Measurements from ENCODE around the gene KMT2D.

Gene KMT2D

GRCh38 chr12:49051777-49052438, 8.7 kb downstream of the KMT2D start:
- no peak for DNase-seq

DNA sequence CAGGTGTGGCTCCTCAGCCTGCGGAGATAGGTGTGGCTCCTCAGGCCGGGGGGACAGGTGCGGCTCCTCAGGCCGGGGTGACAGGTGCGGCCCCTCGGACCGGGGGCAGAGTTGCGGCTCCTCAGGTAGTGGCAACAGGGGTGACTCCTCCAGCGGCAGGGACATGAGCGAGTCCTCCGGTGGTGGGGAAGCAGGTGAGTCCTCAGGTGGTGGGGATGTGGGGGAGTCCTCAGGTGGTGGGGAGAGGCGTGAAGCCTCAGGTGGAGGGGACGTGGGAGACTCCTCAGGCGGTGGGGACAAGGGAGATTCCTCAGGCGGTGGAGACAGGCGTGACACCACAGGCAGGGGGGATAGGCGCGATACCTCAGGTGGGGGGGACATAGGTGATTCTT, 9.2 kb downstream of the KMT2D start:
- DNase-seq, result no peak

DNA sequence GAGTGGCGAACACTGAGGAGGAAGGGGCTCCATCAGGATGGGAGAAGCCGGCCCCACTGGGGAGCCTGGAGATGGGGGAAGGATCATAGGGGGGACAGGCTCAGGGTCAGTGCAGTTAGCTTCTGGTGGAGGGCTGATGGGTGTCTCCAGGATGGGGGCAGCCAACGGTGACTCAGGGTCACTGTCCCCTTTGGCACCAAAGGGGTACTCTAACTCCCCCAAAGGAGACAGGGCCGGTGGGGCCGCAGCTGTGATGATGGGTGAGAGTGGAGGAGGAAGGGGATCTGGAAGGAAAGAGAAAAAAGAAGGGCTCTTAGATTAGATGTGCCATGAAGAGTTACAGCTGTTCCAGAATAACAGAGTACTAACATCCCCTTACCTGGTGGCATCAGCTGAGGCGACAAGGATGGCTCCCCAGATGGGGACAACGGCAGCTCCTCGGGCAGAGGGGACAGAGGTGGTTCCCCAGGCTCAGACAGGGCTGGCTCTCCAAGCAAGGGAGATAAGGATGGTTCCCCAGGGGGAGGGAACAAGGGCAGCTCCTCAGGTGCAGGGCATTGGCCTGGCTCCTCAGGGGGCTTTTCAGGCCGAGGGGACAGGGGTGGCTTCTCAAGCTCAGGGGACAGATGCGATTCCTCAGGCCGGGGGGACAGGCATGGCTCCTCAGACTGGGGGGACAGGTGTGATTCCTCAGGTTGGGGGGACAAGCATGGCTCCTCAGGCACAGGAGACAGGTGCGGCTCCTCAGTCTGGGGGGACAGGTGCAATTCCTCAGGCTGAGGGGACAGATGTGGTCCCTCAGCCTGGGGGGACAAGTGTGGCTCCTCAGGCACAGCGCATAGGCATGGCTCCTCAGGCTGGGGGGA, 9.9 kb downstream of the KMT2D start:
- DNase-seq, result no peak

DNA sequence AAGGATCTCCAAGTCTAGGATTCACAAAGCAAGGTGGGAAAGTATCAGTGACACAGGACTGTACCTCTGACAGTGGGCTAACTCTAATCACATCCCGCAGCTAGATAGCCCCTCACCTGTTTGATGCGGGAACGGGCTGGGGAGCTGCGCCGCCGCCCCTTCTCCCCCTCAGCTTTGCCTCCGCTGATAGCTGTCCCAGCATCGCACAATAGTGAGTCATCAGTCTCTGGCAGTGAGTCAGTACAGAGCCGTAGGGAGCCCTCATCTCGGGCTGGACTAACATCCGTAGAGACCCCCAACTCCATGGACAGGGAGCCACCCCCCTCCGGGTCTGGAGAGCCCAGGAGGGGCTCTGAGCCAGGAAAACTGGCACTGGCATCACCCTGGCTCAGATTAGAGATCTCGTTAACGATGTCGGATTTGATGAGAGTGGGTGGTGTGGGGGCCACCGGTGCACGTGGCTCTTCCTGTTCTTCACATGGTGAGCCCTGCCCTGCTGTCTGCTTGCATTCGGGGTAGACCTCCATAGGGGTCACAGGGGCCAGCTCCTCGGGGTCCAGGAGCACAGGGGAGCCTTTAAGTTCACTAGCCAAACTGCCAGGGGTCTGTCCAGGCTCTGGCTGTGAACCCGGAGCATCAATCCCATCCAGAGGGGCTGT, 10.9 kb downstream of the KMT2D start:
- DNase-seq, result no peak

GRCh38 chr12:49048953-49049352, 11.6 kb downstream of the KMT2D start:
- no peak for DNase-seq

- no peak for DNase-seq
These were observed 14.3 kb downstream of the KMT2D start for GRCh38 chr12:49046129-49046895.

DNA sequence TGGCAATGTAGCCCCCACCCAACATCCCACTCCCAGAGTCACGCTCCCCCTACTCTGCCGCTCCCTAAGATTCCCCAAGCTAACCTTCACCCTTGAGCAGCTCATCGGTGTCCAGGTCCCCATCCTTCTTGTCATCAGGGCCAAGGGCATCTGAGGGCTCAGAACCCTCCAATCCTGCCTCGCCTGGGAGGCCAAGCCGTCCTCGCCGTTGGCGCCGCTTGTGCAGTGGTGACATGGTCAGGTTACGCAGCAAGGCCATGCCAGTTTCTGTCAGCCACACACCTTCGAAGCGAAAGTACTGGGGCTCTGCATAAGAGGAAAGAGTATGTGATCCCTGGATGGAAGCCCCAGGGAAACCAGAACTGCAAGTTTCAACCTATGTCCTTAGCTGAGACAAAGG, 15.9 kb downstream of the KMT2D start:
- DNase-seq, result no peak

DNA sequence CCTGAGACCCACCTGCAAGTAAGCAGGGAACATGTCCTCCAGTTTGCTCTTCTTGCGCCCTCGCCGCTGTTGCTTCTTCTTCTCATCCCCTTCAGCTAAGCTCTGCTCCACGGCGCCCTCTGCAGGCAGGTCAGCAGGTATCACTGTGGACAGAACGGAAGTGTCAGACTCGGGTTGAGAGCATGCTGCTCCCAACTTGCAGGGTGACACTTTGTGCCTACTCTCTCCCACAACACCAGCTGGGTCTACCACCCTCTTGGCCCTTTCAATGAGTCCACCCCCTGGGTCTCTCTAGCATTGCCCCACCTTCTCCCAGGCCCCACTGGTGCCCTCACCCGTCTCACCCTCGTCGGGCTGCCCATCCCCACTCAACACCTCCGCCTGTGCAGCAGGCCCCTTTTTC, 16.7 kb downstream of the KMT2D start:
- DNase-seq, result peak; percentile 72 to 92 (median 80)

- no peak for DNase-seq
These were observed 17.4 kb downstream of the KMT2D start for GRCh38 chr12:49043241-49043640.

DNA sequence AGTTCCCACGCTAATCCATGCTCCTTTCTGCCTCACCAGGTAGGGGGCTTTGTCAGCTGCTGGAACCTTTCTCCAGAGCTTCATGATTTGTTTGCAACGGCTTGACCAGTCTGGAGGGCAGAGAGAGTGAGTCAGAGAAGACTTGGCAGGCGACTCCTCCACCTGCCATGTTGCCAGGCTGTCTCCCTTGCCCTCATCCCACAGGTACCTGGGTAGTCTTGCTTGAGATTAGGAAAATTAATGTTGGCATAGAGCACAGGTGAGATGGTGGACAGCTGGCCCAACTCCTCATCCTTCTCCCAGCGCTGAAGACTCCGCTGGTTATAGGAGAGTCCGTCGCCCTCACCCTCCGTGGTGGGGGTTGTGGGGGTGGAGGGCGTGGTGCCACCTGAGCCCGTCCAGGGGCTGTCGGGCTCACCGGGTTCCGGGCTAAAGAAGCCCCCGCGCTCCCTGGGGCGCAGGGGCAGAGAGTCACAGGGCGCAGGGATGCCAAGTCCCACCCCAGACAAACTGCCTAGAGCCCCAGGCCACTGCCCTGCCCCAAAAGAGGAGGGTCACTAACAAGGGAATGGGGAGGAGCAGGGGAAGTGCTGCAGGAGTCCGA, 18.6 kb downstream of the KMT2D start:
- DNase-seq, result no peak

DNA sequence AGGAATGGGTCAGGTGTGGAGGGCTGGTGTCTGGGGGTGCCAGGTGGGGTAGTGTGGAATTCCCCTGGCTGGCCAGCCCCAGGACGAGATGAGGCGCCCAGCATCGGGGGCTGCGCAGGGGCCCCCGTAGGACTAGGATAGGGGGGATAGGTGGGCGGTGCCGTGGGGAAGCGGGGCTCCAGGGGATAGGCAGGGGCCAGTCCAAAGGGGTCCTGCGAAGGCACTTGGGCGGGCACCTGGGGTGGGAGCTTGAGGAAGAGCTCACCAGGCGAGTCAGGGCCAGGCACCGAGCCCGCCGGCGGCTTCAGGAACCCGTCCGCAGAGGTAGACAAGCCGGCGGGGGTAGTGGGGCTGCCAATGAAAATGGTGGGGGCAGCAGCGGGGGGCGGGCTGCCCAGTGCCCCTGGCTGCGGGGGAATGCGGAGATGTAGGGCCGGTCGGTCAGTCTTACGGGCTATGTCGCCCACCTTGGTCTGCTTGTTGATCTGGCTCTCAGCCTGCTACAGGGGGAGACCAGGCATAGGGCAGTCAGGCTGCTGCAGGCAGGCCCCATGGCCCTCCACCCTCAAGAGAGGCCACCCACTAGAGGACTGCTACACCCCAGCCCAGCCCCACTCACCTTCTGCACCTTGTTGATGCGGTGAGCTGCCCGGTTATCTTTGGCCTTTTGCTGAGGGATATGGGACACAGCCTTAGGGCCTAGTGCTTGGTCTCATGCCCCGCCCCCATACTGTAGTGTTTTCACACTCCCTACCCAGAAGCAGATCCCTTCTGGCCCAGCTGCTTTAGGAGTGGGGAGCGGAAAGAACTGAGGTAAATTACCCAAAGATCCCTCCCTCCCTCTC, 19.3 kb downstream of the KMT2D start:
- no peak for DNase-seq

- DNase-seq, result no peak
These were observed 20.2 kb downstream of the KMT2D start for GRCh38 chr12:49040364-49040855.

- DNase-seq, result no peak
These were observed 20.9 kb downstream of the KMT2D start for GRCh38 chr12:49039421-49040363.

GRCh38 chr12:49038291-49038955, 22.2 kb downstream of the KMT2D start:
- no peak for DNase-seq

DNA sequence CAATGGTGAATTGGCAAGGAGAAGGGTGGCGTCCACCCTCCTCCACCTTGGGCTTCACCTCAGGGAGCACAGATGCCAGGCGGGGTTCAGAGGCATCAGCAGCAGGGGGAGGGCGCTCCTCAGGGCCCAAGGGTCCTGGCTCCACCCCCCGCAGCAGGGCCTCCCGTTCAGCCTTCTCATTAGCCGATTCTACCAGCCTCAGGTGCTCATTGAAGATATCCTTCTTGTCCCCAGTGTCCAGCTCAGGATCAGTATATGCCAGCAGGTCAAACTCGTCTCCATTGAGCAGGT, 22.7 kb downstream of the KMT2D start:
- no peak for DNase-seq

DNA sequence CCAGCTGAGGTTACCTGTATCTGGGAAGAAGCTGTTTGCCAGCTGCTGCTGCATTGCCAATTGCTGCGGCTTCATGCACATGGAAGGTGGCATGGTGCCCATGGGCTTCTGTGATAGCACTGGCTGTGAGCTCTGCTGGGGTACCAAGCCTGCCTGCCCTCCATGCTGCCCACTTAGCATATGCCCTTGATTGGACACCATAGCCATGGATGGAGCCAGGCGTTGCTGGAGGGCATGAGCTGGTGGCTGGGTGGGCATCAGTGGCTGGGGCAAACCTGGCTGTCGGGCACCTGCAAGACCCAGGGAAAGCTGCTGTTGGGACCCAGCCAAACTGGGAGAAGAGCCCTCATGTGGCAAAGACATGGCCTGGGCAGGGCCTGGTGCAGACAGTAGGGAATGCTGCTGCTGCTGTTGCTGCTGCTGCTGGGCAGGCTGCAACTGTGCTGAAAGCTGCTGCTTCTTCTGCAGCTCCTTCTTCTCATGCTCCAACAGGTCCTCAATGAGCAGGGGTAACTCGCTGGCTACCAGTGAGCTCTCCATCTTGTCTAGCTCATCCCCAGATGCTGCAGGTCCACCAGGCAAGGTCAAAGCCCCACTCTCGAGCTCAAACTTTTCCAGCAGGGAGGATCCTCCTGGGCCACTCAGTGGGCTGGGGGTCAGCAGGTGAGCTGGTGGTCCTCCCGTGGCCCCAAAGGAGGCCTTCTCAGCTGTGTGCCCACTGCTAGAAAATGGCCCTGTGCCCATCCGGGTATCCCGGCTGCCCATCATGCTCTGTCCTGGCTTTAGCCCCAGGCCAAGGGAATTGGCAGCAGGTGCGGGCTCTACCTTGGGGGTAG, 23.3 kb downstream of the KMT2D start:
- no peak for DNase-seq

DNA sequence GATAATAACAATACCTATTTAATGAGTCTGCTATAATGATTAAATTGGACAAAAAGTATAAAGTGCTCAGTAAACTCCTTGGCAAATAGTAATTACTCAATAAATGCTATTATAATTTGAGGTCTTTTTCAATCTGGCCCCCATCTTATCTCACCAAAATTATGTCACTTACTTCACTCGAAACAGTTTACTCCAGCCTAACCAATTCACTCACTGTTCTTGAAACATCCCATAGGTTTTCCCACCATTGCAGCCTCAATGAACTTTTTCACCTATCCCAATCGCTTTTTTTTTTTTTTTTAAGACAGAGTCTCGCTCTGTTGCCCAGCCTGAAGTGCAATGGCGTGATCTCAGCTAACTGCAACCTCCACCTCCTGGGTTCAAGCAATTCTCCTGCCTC, 24.6 kb downstream of the KMT2D start:
- no peak for DNase-seq

- peak in 1 of 3 donors; percentile 6 for DNase-seq
These were observed 26.3 kb downstream of the KMT2D start for GRCh38 chr12:49034286-49034622.

DNA sequence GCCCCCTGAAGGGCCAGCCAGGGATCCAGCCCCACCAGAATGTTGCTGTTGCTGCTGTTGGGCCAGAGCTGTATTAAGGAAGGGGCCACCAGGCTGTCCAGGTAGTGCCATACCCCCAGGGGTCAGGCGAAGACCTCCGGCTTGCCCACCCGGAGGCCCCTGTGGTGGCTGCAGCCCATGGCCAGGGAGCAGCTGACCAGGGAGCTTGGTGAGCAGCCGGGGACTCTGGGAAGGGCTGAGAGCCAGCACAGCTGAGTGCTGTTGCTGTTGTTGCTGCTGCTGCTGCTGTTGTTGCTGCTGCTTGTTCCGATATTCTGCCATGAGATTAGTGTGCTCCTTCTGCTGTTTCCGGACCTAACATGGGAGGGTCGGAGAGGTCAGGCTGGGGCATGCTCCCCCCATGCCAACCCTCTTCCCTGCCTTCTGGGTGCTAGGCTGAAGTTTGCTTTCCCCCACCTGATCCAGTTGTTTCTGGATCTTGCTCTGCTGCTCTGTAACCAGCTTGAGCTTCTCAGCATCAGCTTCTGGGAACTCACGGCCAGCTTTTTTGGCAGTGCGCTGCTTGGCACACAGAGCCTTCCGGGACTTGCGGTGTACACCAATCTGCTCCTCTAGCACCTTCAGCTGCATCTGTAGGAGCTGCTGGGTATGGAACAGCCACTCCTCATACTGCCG, 26.8 kb downstream of the KMT2D start:
- no peak for DNase-seq

Data from suppressor macrophage treated with lipopolysaccharide for 1 hour (primary cell).